ENCODE measurements around the gene DR1.

The DR1 gene

DNA sequence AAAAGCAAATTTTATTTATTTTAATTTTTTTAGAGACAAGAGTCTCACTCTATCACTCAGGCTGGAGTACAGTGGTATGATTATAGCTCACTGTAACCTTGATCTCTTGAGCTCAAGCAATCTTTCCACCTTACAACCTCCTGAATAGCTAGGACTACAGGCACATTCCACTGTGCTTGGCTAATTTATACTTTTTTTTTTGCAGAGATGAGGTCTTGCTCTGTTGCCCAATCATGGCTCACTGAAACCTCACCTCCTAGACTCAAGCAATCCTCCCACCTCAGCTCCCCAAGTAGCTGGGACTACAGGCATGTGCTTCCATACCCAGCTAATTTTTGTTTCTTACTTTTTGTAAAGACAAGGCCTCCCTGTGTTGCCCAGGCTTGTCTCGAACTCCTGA is 49.5 kb downstream of the DR1 start:
- DNase-seq = no peak

GRCh38 chr1:93399781-93400180 is 54.1 kb downstream of the DR1 start:
- DNase-seq = no peak

DNA sequence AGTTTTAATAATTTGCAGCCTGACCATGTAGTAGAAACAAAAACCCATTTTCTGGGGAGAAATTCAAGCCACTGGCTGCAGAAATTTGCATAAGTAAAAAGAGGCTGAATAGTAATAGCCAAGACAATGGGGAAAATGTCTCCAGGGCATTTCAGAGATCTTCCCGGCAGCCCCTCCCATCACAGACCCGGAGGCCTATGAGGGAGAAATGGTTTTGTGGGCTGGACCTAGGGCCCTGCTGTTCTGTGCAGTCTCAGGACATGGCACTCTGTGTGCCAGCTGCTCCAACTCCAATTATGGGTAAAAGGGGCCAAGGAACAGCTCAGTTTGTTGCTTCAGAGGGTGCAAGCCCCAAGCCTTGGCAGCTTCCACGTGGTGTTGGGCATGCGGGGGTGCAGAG is 62.5 kb downstream of the DR1 start:
- DNase-seq = no peak

DNA sequence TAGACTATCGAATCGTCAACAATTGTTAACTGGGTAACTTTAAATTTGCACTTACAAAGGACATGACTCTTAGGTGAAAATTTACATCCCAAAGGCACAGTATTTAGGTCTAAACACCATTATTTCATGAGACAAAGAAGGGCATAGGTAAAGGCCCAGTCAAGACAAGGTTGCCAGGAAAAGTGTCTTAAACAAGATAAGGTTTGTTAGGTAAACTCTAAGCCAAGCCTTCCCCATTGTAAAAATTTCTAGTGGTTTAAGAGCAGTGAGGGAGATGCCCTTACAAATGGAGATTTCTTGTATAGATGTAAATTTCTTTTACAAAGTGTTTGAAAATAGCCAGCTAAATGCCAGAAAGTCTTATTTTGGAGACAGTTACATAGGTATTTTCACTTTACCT is 65.3 kb downstream of the DR1 start:
- DNase-seq = no peak

GRCh38 chr1:93414749-93415148 is 69.0 kb downstream of the DR1 start:
- DNase-seq = no peak

- DNase-seq = no peak
These were observed 69.6 kb downstream of the DR1 start for GRCh38 chr1:93415296-93415695.

DNA sequence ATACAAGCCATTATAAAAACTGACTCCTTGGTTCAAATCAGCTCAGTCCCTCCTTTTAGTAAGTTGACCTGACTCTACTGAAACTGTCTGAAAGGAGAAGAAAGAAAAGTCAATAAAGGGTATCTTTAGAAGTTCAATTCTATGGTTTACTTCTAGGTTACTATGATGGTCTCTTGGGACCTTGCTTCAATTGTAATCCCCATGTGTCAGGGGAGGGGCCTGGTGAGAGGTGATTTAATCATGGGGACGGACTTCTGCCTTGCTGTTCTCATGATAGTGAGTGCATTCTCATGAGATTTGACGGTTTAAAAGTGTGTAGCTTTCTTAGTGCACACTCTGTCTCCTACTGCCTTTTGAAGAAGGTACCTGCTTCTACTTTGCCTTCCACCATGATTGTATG is 70.5 kb downstream of the DR1 start:
- DNase-seq = no peak

All from NCI-H2227 treated with DMSO at 0.1 percent for 48 hours (cell line).